DND-41 (cell line): Measurements from ENCODE around the gene STX16.

Experiments
- CTCF ChIP-seq: IDR thresholded peaks from 2 replicates; pipeline ENCODE4 v1.5.1; 2012; ENCODE audit warnings: borderline replicate concordance, low read length, moderate library complexity, mild to moderate bottlenecking; ENCODE audit not compliant: poor library complexity, severe bottlenecking; ENCODE audit errors: extremely low read depth
- EZH2 ChIP-seq: IDR thresholded peaks from 3 replicates; pipeline ENCODE4 v1.6.1; 2012; ENCODE audit warnings: borderline replicate concordance, low read depth, mild to moderate bottlenecking, moderate library complexity, low read length, inconsistent platforms; ENCODE audit not compliant: severe bottlenecking

- no peak for TF ChIP-seq CTCF
- no peak for TF ChIP-seq EZH2
These were observed 27.7 kb downstream of the STX16 start for GRCh38 chr20:58678806-58679205.
